Small intestine (tissue), 16 donors: ENCODE data around the gene STRADA. TPM values are rescaled to one million over a fixed set of nuclear protein-coding genes. Genes with fewer than 3 reads are reported as not detected.

Experiments
- DNase-seq, 2 donors: peaks; one replicate each; pipeline versions ENCODE4 v3.0.0 to v3.0.0-alpha.2; 2013
- FAIRE-seq: peaks from 2 replicates; lab custom pipeline; 2012; peaks lifted over from hg19 to GRCh38; lab: Jason Lieb, UNC
- H3K27ac ChIP-seq, 3 donors: one replicate each; pipeline ENCODE4 v1.5.1; 2013; ENCODE audit warnings: low read length in 2 of 3, mild to moderate bottlenecking in 2 of 3, control low read depth in 1 of 3, inconsistent platforms in 1 of 3, low read depth in 1 of 3, moderate library complexity in 1 of 3
- H3K27me3 ChIP-seq, 3 donors: one replicate each; pipeline ENCODE4 v1.6.1; 2013; ENCODE audit warnings: low read length in 3 of 3, inconsistent platforms in 1 of 3; ENCODE audit not compliant: control insufficient read depth in 3 of 3, insufficient read depth in 3 of 3
- H3K36me3 ChIP-seq, 3 donors: one replicate each; pipeline ENCODE4 v1.6.1; 2013; ENCODE audit warnings: low read length in 3 of 3, inconsistent platforms in 1 of 3, low read depth in 1 of 3, mild to moderate bottlenecking in 1 of 3, moderate library complexity in 1 of 3; ENCODE audit not compliant: control insufficient read depth in 3 of 3, insufficient read depth in 2 of 3
- H3K4me1 ChIP-seq, 3 donors: one replicate each; pipeline ENCODE4 v1.6.1; 2013; ENCODE audit warnings: low read length in 2 of 3, inconsistent platforms in 1 of 3, low read depth in 1 of 3, mild to moderate bottlenecking in 1 of 3, moderate library complexity in 1 of 3; ENCODE audit not compliant: control insufficient read depth in 3 of 3, insufficient read depth in 2 of 3
- H3K4me3 ChIP-seq, 3 donors: one replicate each; pipeline ENCODE4 v1.5.1; 2013; ENCODE audit warnings: low read length in 3 of 3, control low read depth in 1 of 3, inconsistent platforms in 1 of 3, low read depth in 1 of 3, mild to moderate bottlenecking in 1 of 3, moderate library complexity in 1 of 3
- H3K9me3 ChIP-seq, 2 donors: one replicate each; pipeline ENCODE4 v1.6.1; 2013; ENCODE audit warnings: low read depth in 1 of 2, low read length in 1 of 2; ENCODE audit not compliant: control insufficient read depth in 2 of 2, insufficient read depth in 1 of 2
- WGBS, 3 donors: extraction: QIAGEN DNeasy Blood & Tissue Kit; methylation state at CpG; one replicate each; pipeline ENCODE4 v1.1.7; 2013; 5-methylcytosine and 5-hydroxymethylcytosine counted together
- long read RNA-seq, 10 donors: transcript quantifications; one replicate each; lab custom pipeline, GENCODE V29; 2026
- polyA plus RNA-seq, 4 donors: library from polyadenylated mRNA; stranded (reverse) in 3 of 4; unstranded in 1 of 4; fragments of 200-250 nt in 3 of 4; fragments of 120-200 nt in 1 of 4; gene quantifications; one replicate each; pipeline versions ENCODE4 v1.2.1 to v1.2.3, GENCODE V29; 2013
- donor health status: healthy with polysubstance abuse.
- donor health status: control.
- donor health status: control.
- donor health status: Bipolar disorder and iron deficiency.
- donor health status: healthy.

STRADA gene
- 10 to 100 TPM in 3 of 4 donors, 1 to 10 TPM in 1; 8.1 to 35.2 (median 13.3) TPM for polyA plus RNA-seq
- long read RNA-seq, donor 1: 0 reads
- long read RNA-seq, donor 2, partial matches to known transcripts: 42 of 42 reads
- long read RNA-seq, donor 2, other reads (novel, unspliced or antisense): 0 of 42 reads
- long read RNA-seq, donor 3, partial matches to known transcripts: 0 of 3 reads
- long read RNA-seq, donor 3, other reads (novel, unspliced or antisense): 0 of 3 reads
- long read RNA-seq, donor 4: 0 reads
- long read RNA-seq, donor 5, partial matches to known transcripts: 9 of 11 reads
- long read RNA-seq, donor 5, other reads (novel, unspliced or antisense): 0 of 11 reads
- long read RNA-seq, donor 6, partial matches to known transcripts: 0 of 4 reads
- long read RNA-seq, donor 6, other reads (novel, unspliced or antisense): 0 of 4 reads
- long read RNA-seq, donor 7, transcript STRADA-222 (1 exons, 3,685 nt): major isoform, 5 of 9 reads
- long read RNA-seq, donor 7, partial matches to known transcripts: 0 of 9 reads
- long read RNA-seq, donor 7, other reads (novel, unspliced or antisense): 0 of 9 reads
- long read RNA-seq, donor 8, partial matches to known transcripts: 0 of 1 reads
- long read RNA-seq, donor 8, other reads (novel, unspliced or antisense): 0 of 1 reads
- long read RNA-seq, donor 9, partial matches to known transcripts: 0 of 2 reads
- long read RNA-seq, donor 9, other reads (novel, unspliced or antisense): 0 of 2 reads
- long read RNA-seq, donor 10, transcript STRADA-222 (1 exons, 3,685 nt): major isoform, 5 of 10 reads
- long read RNA-seq, donor 10, partial matches to known transcripts: 0 of 10 reads
- long read RNA-seq, donor 10, other reads (novel, unspliced or antisense): 0 of 10 reads

DNA sequence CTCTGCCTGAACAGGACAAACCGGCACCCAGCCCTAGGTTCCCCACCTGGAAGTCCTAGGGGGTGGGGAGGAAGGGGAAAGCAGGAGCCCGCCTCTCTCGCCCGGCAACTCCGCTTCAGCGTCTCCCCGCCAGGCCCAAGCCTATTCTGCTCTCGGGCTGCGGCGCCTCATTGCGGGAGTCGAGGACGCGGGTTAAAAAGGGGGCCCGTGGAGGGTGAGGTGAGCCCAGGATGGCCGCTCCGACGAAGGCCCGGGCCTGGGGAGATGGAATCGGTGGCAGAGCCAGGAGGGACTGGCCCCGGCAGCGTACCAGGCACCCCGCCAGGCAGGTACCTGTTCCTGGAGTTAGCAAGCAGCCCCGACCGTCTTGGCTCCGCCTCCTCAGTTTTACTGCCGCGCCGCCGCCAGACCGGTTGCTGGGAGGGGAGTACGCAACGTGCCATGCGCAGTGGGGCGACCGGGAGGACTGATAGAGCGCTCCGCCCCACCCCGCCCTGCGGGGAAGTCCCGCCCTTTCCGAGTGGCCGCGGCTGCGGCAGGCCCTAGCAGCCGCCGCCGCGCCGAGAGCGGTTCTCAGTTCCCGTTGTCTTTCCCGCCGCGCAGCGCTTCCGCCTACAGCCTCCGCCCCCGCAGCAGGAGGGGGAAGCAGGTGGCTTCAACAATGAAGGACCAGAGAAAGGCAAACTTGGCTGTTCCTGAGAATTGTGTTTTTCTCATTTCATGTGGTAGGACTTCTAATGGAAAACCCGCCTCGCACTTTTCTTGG lies at the start of gene STRADA:
Gene STRADA (minus strand): TSS at position 392 of the 766 bp plus-strand sequence. CDS start 13,430 bp downstream, outside the sequence.
- Histone ChIP-seq H3K36me3 (peaks cover 4 to 6% (median 6%) of the 10 kb centered on the region in 3 donors), H3K27me3 (no peaks in the 10 kb centered on the region), H3K9me3 (no peaks in the 10 kb centered on the region), H3K27ac (peak within 1 kb of the TSS; percentile 95 to 99 (median 96)), H3K4me3 (peak within 1 kb of the TSS; percentile 73 to 100 (median 95)), H3K4me1 (peaks cover 0 to 9% (median 3%) of the 10 kb centered on the region in 3 donors)
- peak; percentile 99 to 100 for DNase-seq
- WGBS, 3 donors: 0% methylated on average over 50 to 61 of the region's 61 CpGs
- no peak for FAIRE-seq

- WGBS, 3 donors: 93 to 95% (median 94%) methylated on average over 6 of the region's 6 CpGs
- Histone ChIP-seq H3K27me3 (no peaks in the 10 kb centered on the region), H3K4me1 (no peaks in the 10 kb centered on the region), H3K36me3 (peaks cover 11 to 61% (median 25%) of the 10 kb centered on the region in 3 donors), H3K27ac (no peak overlapping the region), H3K9me3 (no peaks in the 10 kb centered on the region), H3K4me3 (no peak overlapping the region)
- DNase-seq: no peak
- FAIRE-seq: no peak
These were observed 48.5 kb upstream of the STRADA start for GRCh38 chr17:63790057-63790456.

DNA sequence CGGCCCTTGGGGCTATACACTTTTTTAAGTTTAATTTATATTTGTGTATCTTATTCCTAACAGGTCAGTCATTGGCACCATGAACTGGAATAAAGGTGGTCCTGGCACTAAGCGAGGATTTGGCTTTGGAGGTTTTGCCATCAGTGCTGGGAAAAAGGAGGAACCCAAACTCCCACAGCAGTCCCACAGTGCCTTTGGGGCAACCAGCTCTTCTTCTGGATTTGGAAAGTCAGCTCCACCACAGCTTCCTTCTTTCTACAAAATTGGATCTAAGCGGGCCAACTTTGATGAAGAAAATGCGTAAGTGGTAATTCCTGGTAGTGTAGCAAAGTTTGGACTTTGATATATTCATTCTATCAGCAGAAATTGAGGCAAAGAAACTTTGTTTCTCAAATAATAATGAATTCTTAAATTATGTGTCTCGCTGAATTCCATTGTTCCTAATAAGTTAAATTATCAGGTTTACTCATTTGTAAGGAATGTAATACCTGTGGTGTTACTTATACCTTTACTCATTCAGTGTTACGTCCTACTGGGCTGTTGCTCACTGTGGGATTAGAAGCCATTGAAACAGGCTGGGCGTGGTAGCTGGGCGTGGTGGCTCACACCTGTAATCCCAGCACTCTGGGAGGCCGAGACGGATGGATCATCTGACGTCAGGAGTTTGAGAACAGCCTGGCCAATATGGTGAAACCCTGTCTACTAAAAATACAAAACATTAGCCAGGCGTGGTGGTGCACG lies 45.5 kb upstream of the STRADA start:
- H3K4me1 ChIP-seq: no peaks in the 10 kb centered on the region
- H3K27ac ChIP-seq: no peak overlapping the region
- peaks cover 4 to 53% (median 18%) of the 10 kb centered on the region in 3 donors for H3K36me3 ChIP-seq
- no peaks in the 10 kb centered on the region for H3K27me3 ChIP-seq
- no peaks in the 10 kb centered on the region for H3K9me3 ChIP-seq
- 90 to 95% (median 90%) methylated on average over 13 of the region's 13 CpGs for WGBS, 3 donors
- no peak overlapping the region for H3K4me3 ChIP-seq
- FAIRE-seq: no peak
- peak in 1 of 2 donors; percentile 7 for DNase-seq

DNA sequence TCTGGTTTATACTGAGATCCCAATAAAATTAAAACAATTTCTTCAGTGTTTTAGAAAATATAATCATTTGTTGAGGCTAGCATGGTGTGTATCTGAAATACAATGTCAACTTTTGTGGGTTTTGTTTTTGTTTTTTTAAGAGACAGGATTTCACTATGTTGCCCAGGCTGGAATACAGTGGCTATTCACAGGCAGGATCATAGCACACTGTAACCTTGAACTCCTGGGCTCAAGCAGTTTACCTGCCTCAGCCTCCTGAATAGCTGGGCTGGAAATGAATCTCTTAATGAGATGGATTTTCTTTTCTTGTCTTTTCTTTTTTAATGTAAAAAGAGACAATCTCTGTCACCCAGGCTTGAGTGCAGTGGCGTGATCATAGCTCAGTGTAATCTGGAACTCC lies 44.5 kb upstream of the STRADA start:
- no peak overlapping the region for H3K27ac ChIP-seq
- peaks cover 4 to 51% (median 18%) of the 10 kb centered on the region in 3 donors for H3K36me3 ChIP-seq
- no peak for DNase-seq
- H3K4me1 ChIP-seq: no peaks in the 10 kb centered on the region
- H3K27me3 ChIP-seq: no peaks in the 10 kb centered on the region
- H3K4me3 ChIP-seq: no peak overlapping the region
- no peak for FAIRE-seq
- WGBS, 3 donors: 93 to 100% (median 100%) methylated on average over 1 of the region's 1 CpG
- no peaks in the 10 kb centered on the region for H3K9me3 ChIP-seq

GRCh38 chr17:63785556-63785955 lies 44.0 kb upstream of the STRADA start:
- DNase-seq (no peak), FAIRE-seq (no peak)
- no peaks in the 10 kb centered on the region for H3K4me1 ChIP-seq
- no peaks in the 10 kb centered on the region for H3K27me3 ChIP-seq
- no peak overlapping the region for H3K4me3 ChIP-seq
- peaks cover 4 to 50% (median 16%) of the 10 kb centered on the region in 3 donors for H3K36me3 ChIP-seq
- H3K9me3 ChIP-seq: no peaks in the 10 kb centered on the region
- 87 to 96% (median 93%) methylated on average over 1 of the region's 1 CpG for WGBS, 3 donors
- no peak overlapping the region for H3K27ac ChIP-seq

DNA sequence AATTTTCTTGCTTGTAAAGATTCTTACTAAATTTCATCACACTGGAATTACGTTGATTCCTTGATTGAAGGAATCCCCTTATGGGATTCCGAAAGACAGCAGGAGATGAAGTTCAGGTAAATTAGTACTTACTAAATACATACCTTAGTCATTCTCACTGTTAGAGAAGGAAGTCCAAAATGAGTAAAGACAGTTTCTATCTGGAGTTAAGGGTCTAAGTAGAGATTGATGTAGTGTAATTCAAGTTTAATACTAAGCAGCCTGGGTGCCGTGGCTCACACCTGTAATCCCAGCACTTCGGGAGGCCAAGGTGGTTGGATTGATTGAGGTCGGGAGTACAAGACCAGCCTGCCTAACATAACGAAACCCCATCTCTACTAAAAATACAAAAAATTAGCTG lies 41.9 kb upstream of the STRADA start:
- Histone ChIP-seq H3K27me3 (no peaks in the 10 kb centered on the region), H3K9me3 (no peaks in the 10 kb centered on the region), H3K4me1 (no peaks in the 10 kb centered on the region), H3K27ac (no peak overlapping the region), H3K4me3 (no peak overlapping the region), H3K36me3 (peaks cover 4 to 46% (median 8%) of the 10 kb centered on the region in 3 donors)
- 82 to 85% (median 82%) methylated on average over 6 of the region's 6 CpGs for WGBS, 3 donors
- no peak for FAIRE-seq
- DNase-seq: no peak

DNA sequence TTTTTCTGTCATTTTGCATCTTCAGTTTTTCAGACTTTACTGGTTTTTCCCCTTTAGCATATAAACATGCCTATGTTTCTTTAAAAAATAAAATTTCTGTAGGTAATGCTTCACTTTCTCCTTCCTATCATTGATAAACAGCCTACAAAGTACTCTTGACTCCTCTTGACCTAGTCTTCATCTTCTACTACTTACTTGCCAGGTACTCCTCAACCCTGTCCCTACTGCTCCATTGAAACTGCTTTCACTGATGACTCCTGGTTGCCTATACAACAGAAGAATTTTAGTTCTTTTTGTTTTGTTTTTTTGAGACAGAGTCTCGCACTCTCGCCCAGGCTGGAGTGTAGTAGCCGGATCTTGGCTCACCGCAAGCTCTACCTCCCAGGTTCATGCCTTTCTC lies 39.3 kb upstream of the STRADA start:
- 95 to 99% (median 97%) methylated on average over 4 of the region's 4 CpGs for WGBS, 3 donors
- Histone ChIP-seq H3K4me3 (no peak overlapping the region), H3K9me3 (no peaks in the 10 kb centered on the region), H3K27me3 (no peaks in the 10 kb centered on the region), H3K4me1 (peaks cover 0 to 4% (median 2%) of the 10 kb centered on the region in 3 donors), H3K27ac (no peak overlapping the region), H3K36me3 (peaks cover 0 to 33% (median 4%) of the 10 kb centered on the region in 3 donors)
- DNase-seq: no peak
- no peak for FAIRE-seq
